CD4-positive, alpha-beta memory T cell (primary cell): ENCODE results near the gene FHAD1. TPM values are rescaled to one million over a fixed set of nuclear protein-coding genes. Genes with fewer than 3 reads are reported as not detected.

Source experiments
- CTCF ChIA-PET: fragments of 350-600 bp; sonication (Branson Sonifier 250); formaldehyde crosslinking; loops from one replicate; lab custom pipeline; 2021; ENCODE audit warnings: inconsistent platforms; ENCODE audit not compliant: partially characterized antibody; lab: Charles Lee
- POLR2A ChIA-PET: fragments of 350-600 bp; sonication (Branson Sonifier 250); formaldehyde crosslinking; loops from one replicate; lab custom pipeline; 2021; ENCODE audit not compliant: partially characterized antibody; lab: Charles Lee
- DNase-seq, 5 donors: peaks; one replicate each; pipeline versions ENCODE4 v3.0.0 to v3.0.0-alpha.2; 2020 to 2022; ENCODE audit warnings: mixed read lengths in 1 of 5
- H3K27ac ChIP-seq: one replicate; pipeline ENCODE4 v1.7.0; 2013; ENCODE audit warnings: low read depth, low read length
- H3K27me3 ChIP-seq: 2 replicates; pipeline ENCODE4 v1.7.0; 2013; ENCODE audit warnings: mild to moderate bottlenecking, low read length, moderate library complexity; ENCODE audit not compliant: insufficient read depth
- H3K36me3 ChIP-seq: 2 replicates; pipeline ENCODE4 v1.7.0; 2013; ENCODE audit warnings: mild to moderate bottlenecking, low read length, moderate library complexity; ENCODE audit not compliant: insufficient read depth
- H3K4me1 ChIP-seq: 2 replicates; pipeline ENCODE4 v1.7.0; 2013; ENCODE audit warnings: mild to moderate bottlenecking, low read length, moderate library complexity; ENCODE audit not compliant: insufficient read depth
- H3K4me3 ChIP-seq, 2 donors: one replicate each; pipeline ENCODE4 v1.7.0; 2013; ENCODE audit warnings: low read length in 2 of 2, mild to moderate bottlenecking in 1 of 2
- H3K9me3 ChIP-seq, 2 donors: one replicate each; pipeline ENCODE4 v1.7.0; 2013; ENCODE audit warnings: low read length in 2 of 2, control low read depth in 1 of 2; ENCODE audit not compliant: control insufficient read depth in 1 of 2
- H3K27ac Mint-ChIP-seq, 7 donors: one replicate each; pipeline ENCODE4 v1.8.0; 2020 to 2021; ENCODE audit warnings: mixed read lengths in 7 of 7, mild to moderate bottlenecking in 6 of 7, inconsistent platforms in 3 of 7, moderate library complexity in 3 of 7
- H3K27me3 Mint-ChIP-seq, 2 donors: one replicate each; pipeline ENCODE4 v1.8.0; 2020 to 2021; ENCODE audit warnings: mixed read lengths in 2 of 2
- H3K36me3 Mint-ChIP-seq, 2 donors: one replicate each; pipeline ENCODE4 v1.8.0; 2020 to 2021; ENCODE audit warnings: mixed read lengths in 2 of 2, inconsistent platforms in 1 of 2, mild to moderate bottlenecking in 1 of 2
- H3K4me1 Mint-ChIP-seq, 4 donors: one replicate each; pipeline ENCODE4 v1.8.0; 2020 to 2021; ENCODE audit warnings: mixed read lengths in 4 of 4, mild to moderate bottlenecking in 1 of 4
- H3K4me3 Mint-ChIP-seq, 8 donors: one replicate each; pipeline ENCODE4 v1.8.0; 2020 to 2021; ENCODE audit warnings: mixed read lengths in 8 of 8, mild to moderate bottlenecking in 7 of 8, moderate library complexity in 6 of 8, inconsistent platforms in 3 of 8
- H3K9me3 Mint-ChIP-seq, 8 donors: one replicate each; pipeline ENCODE4 v1.8.0; 2020 to 2021; ENCODE audit warnings: mixed read lengths in 8 of 8, mild to moderate bottlenecking in 5 of 8, inconsistent platforms in 3 of 8, moderate library complexity in 1 of 8
- intact Hi-C: fragments of 100-400 bp; cut with micrococcal nuclease; formaldehyde crosslinking; loops from one replicate; pipeline ENCODE4 v1.15.1; 2023
- polyA plus RNA-seq, 2 donors: library from polyadenylated mRNA; unstranded; fragments of 300-500 nt; fragmentation: Illumina TruSeq; gene quantifications; one replicate each; pipeline ENCODE4 v1.2.3, GENCODE V29; 2021
- total RNA-seq, 2 experiments: library from RNA; stranded (reverse); gene quantifications; one replicate each; pipeline ENCODE4 v1.2.3, GENCODE V29; 2021

Gene FHAD1
- total and polyA plus RNA-seq, 4 experiments from 2014 or later = 0.03 TPM; not detected in 3

- intact Hi-C loops = no loop called here
- ChIA-PET CTCF (interaction anchor here (1.1 to 1.2 kb wide), 3 partner anchors 10 to 70 kb away, joined by 3 read pairs; no protein-coding TSS in a partner anchor), POLR2A (no interaction called here)
- no peak for DNase-seq
- H3K4me3 Mint-ChIP-seq = no peak overlapping the region
- no peaks in the 10 kb centered on the region for H3K4me1 ChIP-seq
- H3K9me3 Mint-ChIP-seq = no peaks in the 10 kb centered on the region
- H3K27ac ChIP-seq = no peak overlapping the region
- no peaks in the 10 kb centered on the region for H3K36me3 ChIP-seq
- H3K9me3 ChIP-seq = no peaks in the 10 kb centered on the region
- no peaks in the 10 kb centered on the region for H3K27me3 ChIP-seq
- H3K27ac Mint-ChIP-seq = peak overlapping the region in 1 of 7 donors; percentile 59
- H3K36me3 Mint-ChIP-seq = no peaks in the 10 kb centered on the region
- H3K27me3 Mint-ChIP-seq = no peaks in the 10 kb centered on the region
- H3K4me1 Mint-ChIP-seq = no peaks in the 10 kb centered on the region
- H3K4me3 ChIP-seq = no peak overlapping the region
Observed at GRCh38 chr1:15362096-15362736, 115.2 kb downstream of the FHAD1 start.

DNA sequence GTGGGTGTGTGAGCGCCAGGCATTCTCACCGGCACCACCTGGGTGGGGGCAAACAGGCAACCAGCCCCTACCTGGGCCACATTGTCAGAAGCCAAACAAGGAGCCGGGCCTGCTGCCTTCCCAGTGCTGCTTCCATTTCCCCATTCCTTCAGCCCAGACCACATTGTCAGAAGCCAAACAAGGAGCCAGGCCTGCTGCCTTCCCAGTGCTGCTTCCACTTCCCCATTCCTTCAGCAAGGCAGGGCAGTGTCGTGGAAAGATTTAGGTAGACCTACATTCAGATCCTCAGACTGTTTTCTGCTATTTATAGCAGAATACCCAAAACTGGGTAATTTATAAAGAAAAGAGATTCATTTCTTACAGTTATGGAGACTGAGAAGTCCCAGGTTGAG, 115.7 kb downstream of the FHAD1 start:
- CTCF ChIA-PET = interaction anchor here (1.3 kb wide), 1 partner anchor 40 kb away, joined by 6 read pairs; no protein-coding TSS in a partner anchor
- no peak overlapping the region for H3K27ac Mint-ChIP-seq
- H3K4me3 Mint-ChIP-seq = no peak overlapping the region
- Histone ChIP-seq H3K36me3 (no peaks in the 10 kb centered on the region), H3K9me3 (no peaks in the 10 kb centered on the region), H3K4me3 (no peak overlapping the region), H3K4me1 (no peaks in the 10 kb centered on the region), H3K27ac (no peak overlapping the region), H3K27me3 (no peaks in the 10 kb centered on the region)
- POLR2A ChIA-PET = no interaction called here
- intact Hi-C loops = no loop called here
- no peaks in the 10 kb centered on the region for H3K9me3 Mint-ChIP-seq
- H3K27me3 Mint-ChIP-seq = no peaks in the 10 kb centered on the region
- no peaks in the 10 kb centered on the region for H3K4me1 Mint-ChIP-seq
- no peak for DNase-seq
- H3K36me3 Mint-ChIP-seq = no peaks in the 10 kb centered on the region

DNA sequence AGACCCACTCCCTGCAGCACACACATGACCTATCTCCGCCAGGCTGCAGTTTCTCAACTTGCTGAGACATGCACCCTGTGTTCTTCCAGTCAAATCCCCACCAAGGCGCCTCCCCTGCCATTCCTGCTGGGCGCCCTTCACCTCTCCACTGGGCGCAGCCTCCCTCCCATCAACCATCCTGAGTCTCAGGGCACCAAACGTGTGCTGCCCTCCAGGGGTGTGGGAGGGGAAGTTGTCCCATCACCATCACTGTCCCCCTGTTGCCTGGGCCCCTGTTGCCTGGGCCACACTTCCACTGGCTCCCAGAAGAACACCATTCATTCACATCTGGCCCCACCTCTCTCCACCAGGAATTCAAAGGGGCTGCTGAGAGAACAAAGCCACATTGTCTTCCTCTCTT, 117.7 kb downstream of the FHAD1 start:
- no peaks in the 10 kb centered on the region for H3K36me3 ChIP-seq
- Mint-ChIP-seq H3K27me3 (no peaks in the 10 kb centered on the region), H3K9me3 (no peaks in the 10 kb centered on the region), H3K4me1 (no peaks in the 10 kb centered on the region), H3K4me3 (no peak overlapping the region), H3K36me3 (no peaks in the 10 kb centered on the region), H3K27ac (no peak overlapping the region)
- ChIA-PET CTCF (no interaction called here), POLR2A (no interaction called here)
- intact Hi-C loops = no loop called here
- H3K4me1 ChIP-seq = no peaks in the 10 kb centered on the region
- H3K4me3 ChIP-seq = no peak overlapping the region
- H3K27ac ChIP-seq = no peak overlapping the region
- H3K9me3 ChIP-seq = no peaks in the 10 kb centered on the region
- no peaks in the 10 kb centered on the region for H3K27me3 ChIP-seq
- no peak for DNase-seq

DNA sequence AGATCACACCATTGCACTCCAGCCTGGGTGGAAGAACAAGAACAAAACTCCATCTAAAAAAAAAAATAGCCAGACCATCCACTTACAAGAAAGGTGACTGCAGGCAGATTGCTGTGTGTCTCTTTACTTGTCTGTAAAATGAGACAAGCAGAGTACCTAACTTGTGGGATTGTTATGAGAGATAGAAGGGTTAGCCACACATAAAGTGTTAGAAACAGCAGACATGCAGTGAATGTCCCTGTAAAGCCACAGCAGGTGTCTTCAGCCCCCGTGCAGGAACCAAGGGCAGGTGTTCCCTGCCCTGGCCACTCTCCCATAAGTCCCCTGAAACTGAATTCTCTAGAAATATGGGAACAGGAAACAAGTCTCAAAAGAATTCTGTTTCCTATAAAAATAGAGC, 121.9 kb downstream of the FHAD1 start:
- Histone ChIP-seq H3K36me3 (no peaks in the 10 kb centered on the region), H3K4me1 (no peaks in the 10 kb centered on the region), H3K9me3 (no peaks in the 10 kb centered on the region), H3K27ac (no peak overlapping the region), H3K4me3 (no peak overlapping the region), H3K27me3 (no peaks in the 10 kb centered on the region)
- Mint-ChIP-seq H3K27me3 (no peaks in the 10 kb centered on the region), H3K9me3 (no peaks in the 10 kb centered on the region), H3K4me1 (no peaks in the 10 kb centered on the region), H3K4me3 (no peak overlapping the region), H3K27ac (no peak overlapping the region), H3K36me3 (no peaks in the 10 kb centered on the region)
- POLR2A ChIA-PET = no interaction called here
- intact Hi-C loops = no loop called here
- CTCF ChIA-PET = no interaction called here
- DNase-seq = no peak

DNA sequence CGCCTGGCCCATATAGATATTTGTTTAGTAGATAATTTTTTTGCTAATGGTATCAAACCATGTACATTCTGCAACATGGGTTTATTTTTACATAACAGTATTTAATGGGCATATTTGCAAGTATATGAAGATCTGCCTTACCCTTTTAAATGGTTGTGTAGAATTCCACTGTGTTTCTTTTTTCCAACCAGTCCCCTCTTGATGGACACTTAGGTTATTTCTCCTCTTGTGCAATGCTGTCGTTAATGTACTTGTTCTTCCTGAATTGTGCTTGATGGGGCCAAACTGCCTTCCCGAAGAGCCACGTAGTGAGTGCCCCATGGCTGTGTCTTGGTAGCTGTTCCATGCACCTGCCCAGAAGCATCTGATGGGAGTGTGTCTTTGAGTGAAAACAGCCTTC, 123.2 kb downstream of the FHAD1 start:
- Histone ChIP-seq H3K27me3 (no peaks in the 10 kb centered on the region), H3K9me3 (no peaks in the 10 kb centered on the region), H3K4me1 (no peaks in the 10 kb centered on the region), H3K4me3 (no peak overlapping the region), H3K27ac (no peak overlapping the region), H3K36me3 (no peaks in the 10 kb centered on the region)
- H3K36me3 Mint-ChIP-seq = no peaks in the 10 kb centered on the region
- ChIA-PET CTCF (no interaction called here), POLR2A (no interaction called here)
- H3K27ac Mint-ChIP-seq = no peak overlapping the region
- no peaks in the 10 kb centered on the region for H3K27me3 Mint-ChIP-seq
- H3K4me1 Mint-ChIP-seq = no peaks in the 10 kb centered on the region
- no peak overlapping the region for H3K4me3 Mint-ChIP-seq
- intact Hi-C loops = no loop called here
- no peak for DNase-seq
- H3K9me3 Mint-ChIP-seq = no peaks in the 10 kb centered on the region

- intact Hi-C loops = no loop called here
- no peak overlapping the region for H3K4me3 Mint-ChIP-seq
- H3K27me3 Mint-ChIP-seq = no peaks in the 10 kb centered on the region
- no peaks in the 10 kb centered on the region for H3K4me1 ChIP-seq
- H3K27ac Mint-ChIP-seq = no peak overlapping the region
- H3K36me3 ChIP-seq = no peaks in the 10 kb centered on the region
- H3K4me1 Mint-ChIP-seq = no peaks in the 10 kb centered on the region
- H3K4me3 ChIP-seq = no peak overlapping the region
- no peaks in the 10 kb centered on the region for H3K36me3 Mint-ChIP-seq
- DNase-seq = no peak
- H3K27ac ChIP-seq = no peak overlapping the region
- ChIA-PET CTCF (interaction anchor here (1.0 to 1.5 kb wide), 2 partner anchors 12 to 48 kb away, joined by 3 to 4 read pairs; no protein-coding TSS in a partner anchor), POLR2A (no interaction called here)
- H3K27me3 ChIP-seq = no peaks in the 10 kb centered on the region
- no peaks in the 10 kb centered on the region for H3K9me3 Mint-ChIP-seq
- no peaks in the 10 kb centered on the region for H3K9me3 ChIP-seq
Observed at GRCh38 chr1:15370781-15371520, 123.9 kb downstream of the FHAD1 start.

DNA sequence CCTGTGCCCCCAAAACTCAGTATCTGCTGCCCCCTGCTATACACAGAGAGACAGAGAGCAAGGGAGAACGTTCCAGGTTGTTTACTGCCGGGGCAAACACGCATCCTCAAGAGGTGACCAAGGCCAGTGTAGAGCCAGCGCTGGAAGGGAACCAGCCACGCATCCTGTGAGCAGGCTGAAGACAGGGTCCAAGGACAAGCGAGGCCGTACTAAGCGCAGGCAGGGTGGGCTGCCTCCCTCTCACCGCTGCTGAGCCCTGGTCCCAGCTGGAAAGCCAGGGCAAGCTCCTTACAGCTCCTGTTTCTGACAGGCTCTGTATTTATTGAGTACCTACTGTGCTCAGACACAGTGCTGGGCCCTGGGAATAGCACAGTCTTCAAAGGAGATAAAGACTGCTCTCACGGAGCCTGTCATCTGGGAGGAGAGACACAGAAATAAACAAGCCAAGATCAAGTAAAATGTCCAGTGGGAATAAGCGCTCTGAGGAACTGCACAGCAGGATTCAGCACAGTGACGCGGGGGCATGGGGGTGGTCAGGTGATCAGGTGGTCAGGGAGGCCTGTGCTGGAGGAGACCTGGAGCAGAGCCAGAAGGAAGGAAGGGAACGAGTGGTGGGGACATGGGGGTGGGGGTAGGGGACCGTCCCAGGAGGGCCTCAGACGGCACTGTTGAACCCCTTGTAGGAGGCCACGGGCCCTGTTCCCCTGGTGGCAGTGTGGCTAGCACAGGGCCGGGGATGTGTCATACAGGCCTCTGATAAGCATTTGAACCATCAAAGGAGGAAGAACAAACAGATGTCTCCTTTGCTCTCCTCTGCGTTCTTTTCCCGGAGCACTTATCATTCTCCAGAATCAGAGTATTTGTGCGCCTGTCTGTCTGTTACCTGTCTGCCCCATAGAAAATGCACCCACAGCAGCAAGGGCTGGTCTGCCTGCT, 124.9 kb downstream of the FHAD1 start:
- Histone ChIP-seq H3K4me3 (no peak overlapping the region), H3K27ac (no peak overlapping the region), H3K9me3 (no peaks in the 10 kb centered on the region), H3K4me1 (no peaks in the 10 kb centered on the region), H3K27me3 (no peaks in the 10 kb centered on the region), H3K36me3 (no peaks in the 10 kb centered on the region)
- Mint-ChIP-seq H3K36me3 (no peaks in the 10 kb centered on the region), H3K9me3 (no peaks in the 10 kb centered on the region), H3K27me3 (no peaks in the 10 kb centered on the region), H3K4me3 (no peak overlapping the region), H3K4me1 (no peaks in the 10 kb centered on the region), H3K27ac (no peak overlapping the region)
- intact Hi-C loops = no loop called here
- CTCF ChIA-PET = interaction anchor here (1.0 to 1.5 kb wide), 2 partner anchors 11 to 48 kb away, joined by 3 to 4 read pairs; no protein-coding TSS in a partner anchor
- DNase-seq = no peak
- POLR2A ChIA-PET = no interaction called here
